Lower leg skin (tissue), 3 donors: ENCODE data around the gene UACA.

Experiments used
- POLR2A ChIP-seq, 2 donors: fragments of 450-650 bp; IDR thresholded peaks; one replicate each; pipeline ENCODE4 v1.6.1; 2016 to 2017; ENCODE audit warnings: antibody characterized with exemption in 2 of 2, mild to moderate bottlenecking in 1 of 2, moderate library complexity in 1 of 2
- TF ChIP-seq, protein P1 (sequence below), 3 donors: fragments of 450-650 bp; IDR thresholded peaks; one replicate each; pipeline ENCODE4 v1.5.1; 2016; ENCODE audit warnings: antibody characterized with exemption in 3 of 3, mild to moderate bottlenecking in 3 of 3, moderate library complexity in 2 of 3

DNA sequence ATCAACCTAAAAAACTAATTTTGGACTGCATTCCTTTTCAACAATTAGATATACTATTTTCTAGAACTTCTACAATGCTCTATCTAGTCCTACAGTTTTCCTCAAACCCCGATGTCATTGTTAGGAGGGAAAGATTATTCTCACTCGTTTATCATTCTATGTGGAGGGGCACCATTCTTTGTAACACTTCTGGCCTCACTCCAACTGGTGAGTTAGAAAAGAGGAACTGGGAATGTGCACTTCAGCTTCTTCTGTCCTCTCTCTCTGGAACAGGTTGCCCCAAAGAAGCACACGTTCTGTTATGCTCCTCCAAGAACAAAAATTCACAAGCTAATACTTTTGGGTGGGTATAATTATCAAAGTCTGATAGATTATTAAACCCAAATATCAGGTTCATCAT lies 137.9 kb downstream of the UACA start:
- TF ChIP-seq, protein P1, sequence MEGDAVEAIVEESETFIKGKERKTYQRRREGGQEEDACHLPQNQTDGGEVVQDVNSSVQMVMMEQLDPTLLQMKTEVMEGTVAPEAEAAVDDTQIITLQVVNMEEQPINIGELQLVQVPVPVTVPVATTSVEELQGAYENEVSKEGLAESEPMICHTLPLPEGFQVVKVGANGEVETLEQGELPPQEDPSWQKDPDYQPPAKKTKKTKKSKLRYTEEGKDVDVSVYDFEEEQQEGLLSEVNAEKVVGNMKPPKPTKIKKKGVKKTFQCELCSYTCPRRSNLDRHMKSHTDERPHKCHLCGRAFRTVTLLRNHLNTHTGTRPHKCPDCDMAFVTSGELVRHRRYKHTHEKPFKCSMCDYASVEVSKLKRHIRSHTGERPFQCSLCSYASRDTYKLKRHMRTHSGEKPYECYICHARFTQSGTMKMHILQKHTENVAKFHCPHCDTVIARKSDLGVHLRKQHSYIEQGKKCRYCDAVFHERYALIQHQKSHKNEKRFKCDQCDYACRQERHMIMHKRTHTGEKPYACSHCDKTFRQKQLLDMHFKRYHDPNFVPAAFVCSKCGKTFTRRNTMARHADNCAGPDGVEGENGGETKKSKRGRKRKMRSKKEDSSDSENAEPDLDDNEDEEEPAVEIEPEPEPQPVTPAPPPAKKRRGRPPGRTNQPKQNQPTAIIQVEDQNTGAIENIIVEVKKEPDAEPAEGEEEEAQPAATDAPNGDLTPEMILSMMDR (IDR thresholded peaks at IDR 0.05): no peak
- no peak for TF ChIP-seq POLR2A (IDR thresholded peaks at IDR 0.05)
